NCI-H1417 (cell line): ENCODE measurements around the gene GON7.
"Not testable (repeated sequence)": the region's sequence is repeated elsewhere in the genome, so short reads cannot be mapped to it uniquely, and the experiment has no call there.

ENCODE experiments used
- DNase-seq, 3 experiments: peaks; one replicate each; lab custom pipeline; 2025; lab: John Stamatoyannopoulos, UW

GON7 gene

GRCh38 chr14:93158349-93158748 lies 48.5 kb downstream of the GON7 start:
- not testable (repeated sequence) for DNase-seq

- no peak for DNase-seq
Observed at GRCh38 chr14:93156693-93157369, 50.0 kb downstream of the GON7 start.

GRCh38 chr14:93155667-93156066 lies 51.2 kb downstream of the GON7 start:
- DNase-seq, result no peak

- DNase-seq, result peak in 1 of 3 experiments; percentile 73
Observed at GRCh38 chr14:93153121-93153520, 53.7 kb downstream of the GON7 start.
